ENCODE measurements around the gene GPR78.

DNA sequence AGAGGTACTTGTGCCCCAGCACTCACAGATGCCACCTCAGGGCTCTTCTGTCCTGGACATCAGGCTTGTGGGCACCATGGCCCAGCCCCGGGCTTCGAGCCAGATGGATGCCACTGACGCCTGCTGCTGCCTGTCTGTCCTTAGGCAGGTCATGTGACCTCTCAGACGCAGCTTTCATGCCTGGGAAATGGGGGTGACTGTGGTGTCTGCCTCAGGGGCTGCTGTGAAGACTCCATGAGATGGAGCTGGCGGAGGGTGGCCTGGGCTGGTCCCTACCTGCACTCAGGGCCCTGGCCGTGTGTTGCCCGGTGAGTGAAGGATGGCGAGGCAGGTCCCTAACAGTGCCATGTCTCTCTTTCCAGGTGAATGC is 18.9 kb downstream of the GPR78 start:
- TF ChIP-seq POLR2A (IDR thresholded peaks at IDR 0.05; ENCODE audit: low read length) = no peak
- no peak for TF ChIP-seq GATA1 (IDR thresholded peaks at IDR 0.05; ENCODE audit: low read depth, low read length)
